NB4 (cell line): ENCODE measurements around the gene FKBP11.

ENCODE experiments used
- CTCF ChIP-seq: IDR thresholded peaks from one replicate; pipeline ENCODE4 v1.5.1; 2012; ENCODE audit warnings: low read depth, low read length
- MAX ChIP-seq: IDR thresholded peaks from 2 replicates; pipeline ENCODE4 v1.6.1; 2011; ENCODE audit warnings: low read depth, low read length
- MYC ChIP-seq: IDR thresholded peaks from 2 replicates; pipeline ENCODE4 v1.6.1; 2011; ENCODE audit warnings: low read depth, low read length
- POLR2A ChIP-seq: IDR thresholded peaks from 2 replicates; pipeline ENCODE4 v1.6.1; 2011; ENCODE audit warnings: mild to moderate bottlenecking; ENCODE audit not compliant: insufficient read length; ENCODE audit errors: extremely low read depth

- TF ChIP-seq CTCF (no peak), POLR2A (no peak), MAX (no peak), MYC (no peak)
These were observed 43.0 kb downstream of the FKBP11 start for GRCh38 chr12:48882315-48882687.
